ENCODE measurements around the gene NDUFV1.

- TF ChIP-seq, protein P1, sequence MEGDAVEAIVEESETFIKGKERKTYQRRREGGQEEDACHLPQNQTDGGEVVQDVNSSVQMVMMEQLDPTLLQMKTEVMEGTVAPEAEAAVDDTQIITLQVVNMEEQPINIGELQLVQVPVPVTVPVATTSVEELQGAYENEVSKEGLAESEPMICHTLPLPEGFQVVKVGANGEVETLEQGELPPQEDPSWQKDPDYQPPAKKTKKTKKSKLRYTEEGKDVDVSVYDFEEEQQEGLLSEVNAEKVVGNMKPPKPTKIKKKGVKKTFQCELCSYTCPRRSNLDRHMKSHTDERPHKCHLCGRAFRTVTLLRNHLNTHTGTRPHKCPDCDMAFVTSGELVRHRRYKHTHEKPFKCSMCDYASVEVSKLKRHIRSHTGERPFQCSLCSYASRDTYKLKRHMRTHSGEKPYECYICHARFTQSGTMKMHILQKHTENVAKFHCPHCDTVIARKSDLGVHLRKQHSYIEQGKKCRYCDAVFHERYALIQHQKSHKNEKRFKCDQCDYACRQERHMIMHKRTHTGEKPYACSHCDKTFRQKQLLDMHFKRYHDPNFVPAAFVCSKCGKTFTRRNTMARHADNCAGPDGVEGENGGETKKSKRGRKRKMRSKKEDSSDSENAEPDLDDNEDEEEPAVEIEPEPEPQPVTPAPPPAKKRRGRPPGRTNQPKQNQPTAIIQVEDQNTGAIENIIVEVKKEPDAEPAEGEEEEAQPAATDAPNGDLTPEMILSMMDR (conservative IDR thresholded peaks at IDR 0.05; ENCODE audit: low read depth, low read length) = no peak
- TF ChIP-seq POLR2A (IDR thresholded peaks at IDR 0.05; ENCODE audit: low read depth, low read length) (no peak), NFE2L2 (IDR thresholded peaks at IDR 0.05; ENCODE audit: low read depth, low read length) (no peak), BHLHE40 (IDR thresholded peaks at IDR 0.05; ENCODE audit: low read depth, low read length) (no peak), USF2 (IDR thresholded peaks at IDR 0.05; ENCODE audit: low read depth, low read length) (no peak), MAZ (IDR thresholded peaks at IDR 0.05; ENCODE audit: borderline replicate concordance, low read depth, low read length) (no peak), CEBPB (IDR thresholded peaks at IDR 0.05; ENCODE audit: low read depth, low read length) (no peak), RAD21 (IDR thresholded peaks at IDR 0.05; ENCODE audit: low read length) (no peak), MXI1 (IDR thresholded peaks at IDR 0.05; ENCODE audit: borderline replicate concordance, low read depth, low read length) (no peak), SMC3 (IDR thresholded peaks at IDR 0.05; ENCODE audit: low read depth, low read length) (no peak), RCOR1 (IDR thresholded peaks at IDR 0.05; ENCODE audit: insufficient replicate concordance, low read length) (no peak)
These were observed 2.6 kb downstream of the NDUFV1 start for GRCh38 chr11:67609316-67609715.
